Sigmoid colon (tissue), 4 donors: ENCODE measurements around the gene TUBA1C.

ENCODE experiments used
- POLR2AphosphoS5 ChIP-seq, 4 donors: sonication (generic); formaldehyde crosslinking; IDR thresholded peaks; one replicate each; pipeline ENCODE4 v1.6.1; 2017; ENCODE audit warnings: antibody characterized with exemption in 4 of 4
- TF ChIP-seq, protein P1 (sequence below), 4 experiments: fragments of 450-650 bp in 3 of 4; fragments of 200-600 bp in 1 of 4; IDR thresholded peaks; one replicate each; pipeline ENCODE4 v1.5.1; 2016 to 2019; ENCODE audit warnings: antibody characterized with exemption in 4 of 4, mild to moderate bottlenecking in 3 of 4, moderate library complexity in 2 of 4

DNA sequence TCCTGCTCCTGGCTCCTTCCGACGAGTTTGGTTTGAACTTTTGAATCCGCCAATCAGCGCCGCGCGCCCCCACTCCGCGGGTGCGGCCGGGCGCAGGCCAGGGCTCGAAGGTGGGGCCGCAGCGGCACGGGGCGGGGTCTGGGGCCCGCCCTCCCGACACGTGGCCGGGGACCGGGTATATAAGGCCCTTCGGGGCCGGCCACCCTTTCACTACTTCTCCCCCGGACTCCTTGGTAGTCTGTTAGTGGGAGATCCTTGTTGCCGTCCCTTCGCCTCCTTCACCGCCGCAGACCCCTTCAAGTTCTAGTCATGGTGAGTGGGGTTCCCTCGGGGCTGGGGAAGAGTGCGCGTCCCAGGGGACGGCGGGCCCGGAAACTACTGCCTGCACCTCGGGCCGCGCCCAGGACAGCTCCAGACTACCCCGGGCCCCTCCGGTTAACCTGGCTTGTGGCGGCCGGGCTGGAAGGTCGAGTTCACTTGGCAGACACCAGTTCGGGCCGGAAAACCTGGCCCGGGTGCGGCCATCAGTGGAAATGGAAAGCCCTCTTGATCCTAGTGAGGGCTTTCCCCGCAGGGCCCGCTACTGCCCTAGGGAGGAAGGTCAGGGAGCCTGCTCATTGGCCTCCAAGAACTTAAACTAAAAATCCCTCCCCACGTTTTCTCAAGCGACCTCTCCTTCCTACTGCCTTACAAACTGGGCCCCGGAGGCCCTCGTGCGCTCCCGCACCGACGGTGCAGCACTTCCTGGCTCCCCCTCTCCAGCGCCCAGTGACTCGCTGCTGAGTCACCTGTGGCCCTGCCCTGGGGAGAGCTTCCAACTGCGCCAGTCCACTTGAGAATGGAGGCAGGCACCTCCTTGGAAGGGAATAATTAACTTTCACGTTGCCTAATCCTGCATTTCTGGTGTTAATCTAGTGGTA is at the start of gene TUBA1C:
- TF ChIP-seq, protein P1, sequence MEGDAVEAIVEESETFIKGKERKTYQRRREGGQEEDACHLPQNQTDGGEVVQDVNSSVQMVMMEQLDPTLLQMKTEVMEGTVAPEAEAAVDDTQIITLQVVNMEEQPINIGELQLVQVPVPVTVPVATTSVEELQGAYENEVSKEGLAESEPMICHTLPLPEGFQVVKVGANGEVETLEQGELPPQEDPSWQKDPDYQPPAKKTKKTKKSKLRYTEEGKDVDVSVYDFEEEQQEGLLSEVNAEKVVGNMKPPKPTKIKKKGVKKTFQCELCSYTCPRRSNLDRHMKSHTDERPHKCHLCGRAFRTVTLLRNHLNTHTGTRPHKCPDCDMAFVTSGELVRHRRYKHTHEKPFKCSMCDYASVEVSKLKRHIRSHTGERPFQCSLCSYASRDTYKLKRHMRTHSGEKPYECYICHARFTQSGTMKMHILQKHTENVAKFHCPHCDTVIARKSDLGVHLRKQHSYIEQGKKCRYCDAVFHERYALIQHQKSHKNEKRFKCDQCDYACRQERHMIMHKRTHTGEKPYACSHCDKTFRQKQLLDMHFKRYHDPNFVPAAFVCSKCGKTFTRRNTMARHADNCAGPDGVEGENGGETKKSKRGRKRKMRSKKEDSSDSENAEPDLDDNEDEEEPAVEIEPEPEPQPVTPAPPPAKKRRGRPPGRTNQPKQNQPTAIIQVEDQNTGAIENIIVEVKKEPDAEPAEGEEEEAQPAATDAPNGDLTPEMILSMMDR (IDR thresholded peaks at IDR 0.05) = no peak
- TF ChIP-seq POLR2AphosphoS5 (IDR thresholded peaks at IDR 0.05) = peak; percentile 86 to 98 (median 95)
